Measurements from ENCODE around the gene C1orf21. TPM values are rescaled to one million over a fixed set of nuclear protein-coding genes. Genes with fewer than 3 reads are reported as not detected.

Gene C1orf21
- total RNA-seq, 1 experiment from 2014 or later = 5.9 TPM

- no peak for DNase-seq (ENCODE audit: low spot score)
Observed at GRCh38 chr1:184650177-184650866, 263.5 kb downstream of the C1orf21 start.

GRCh38 chr1:184655185-184655584, 268.4 kb downstream of the C1orf21 start:
- no peak for DNase-seq (ENCODE audit: low spot score)

- DNase-seq (ENCODE audit: low spot score) = no peak
Observed at GRCh38 chr1:184656221-184656620, 269.4 kb downstream of the C1orf21 start.

GRCh38 chr1:184658055-184658454, 271.2 kb downstream of the C1orf21 start:
- DNase-seq (ENCODE audit: low spot score) = no peak

- DNase-seq (ENCODE audit: low spot score) = no peak
Observed at GRCh38 chr1:184660462-184661191, 273.8 kb downstream of the C1orf21 start.

GRCh38 chr1:184661801-184662200, 275.0 kb downstream of the C1orf21 start:
- no peak for DNase-seq (ENCODE audit: low spot score)

GRCh38 chr1:184664042-184664660, 277.3 kb downstream of the C1orf21 start:
- peak; percentile 70 for DNase-seq (ENCODE audit: low spot score)

- no peak for DNase-seq (ENCODE audit: low spot score)
Observed at GRCh38 chr1:184664661-184665060, 277.8 kb downstream of the C1orf21 start.

- DNase-seq (ENCODE audit: low spot score) = no peak
Observed at GRCh38 chr1:184665360-184665759, 278.5 kb downstream of the C1orf21 start.

GRCh38 chr1:184669391-184669790, 282.6 kb downstream of the C1orf21 start:
- DNase-seq (ENCODE audit: low spot score) = no peak

GRCh38 chr1:184672013-184672726, 285.3 kb downstream of the C1orf21 start:
- no peak for DNase-seq (ENCODE audit: low spot score)

- no peak for DNase-seq (ENCODE audit: low spot score)
Observed at GRCh38 chr1:184673305-184673704, 286.5 kb downstream of the C1orf21 start.

- no peak for DNase-seq (ENCODE audit: low spot score)
Observed at GRCh38 chr1:184677344-184677743, 290.5 kb downstream of the C1orf21 start.

Data from HT-29 (cell line).